ENCODE results near the gene RGS6. TPM values are rescaled to one million over a fixed set of nuclear protein-coding genes. Genes with fewer than 3 reads are reported as not detected.

RGS6 gene
- total RNA-seq, 1 donor from 2014 or later: 1.6 TPM

DNA sequence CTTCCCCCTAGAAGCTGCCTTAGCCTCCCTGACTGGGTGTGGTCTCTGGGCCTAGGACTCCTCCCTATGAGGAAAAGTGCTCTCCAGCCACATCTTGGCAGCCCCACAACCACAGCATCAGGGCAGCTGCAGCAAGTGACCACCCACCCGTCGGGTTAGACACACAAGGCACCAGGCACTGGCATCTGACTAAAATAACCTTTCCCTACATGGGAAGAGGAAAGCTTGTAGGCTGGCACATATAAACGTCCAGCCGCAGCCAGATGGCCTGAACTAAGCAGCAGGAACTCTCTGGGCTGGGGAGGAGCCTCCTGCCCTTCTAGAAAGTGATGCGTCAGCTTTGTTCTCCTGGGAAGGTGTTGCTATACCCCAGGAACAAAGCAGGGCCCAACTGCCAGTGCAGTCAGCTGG is 632.9 kb downstream of the RGS6 start:
- TF ChIP-seq, protein P1, sequence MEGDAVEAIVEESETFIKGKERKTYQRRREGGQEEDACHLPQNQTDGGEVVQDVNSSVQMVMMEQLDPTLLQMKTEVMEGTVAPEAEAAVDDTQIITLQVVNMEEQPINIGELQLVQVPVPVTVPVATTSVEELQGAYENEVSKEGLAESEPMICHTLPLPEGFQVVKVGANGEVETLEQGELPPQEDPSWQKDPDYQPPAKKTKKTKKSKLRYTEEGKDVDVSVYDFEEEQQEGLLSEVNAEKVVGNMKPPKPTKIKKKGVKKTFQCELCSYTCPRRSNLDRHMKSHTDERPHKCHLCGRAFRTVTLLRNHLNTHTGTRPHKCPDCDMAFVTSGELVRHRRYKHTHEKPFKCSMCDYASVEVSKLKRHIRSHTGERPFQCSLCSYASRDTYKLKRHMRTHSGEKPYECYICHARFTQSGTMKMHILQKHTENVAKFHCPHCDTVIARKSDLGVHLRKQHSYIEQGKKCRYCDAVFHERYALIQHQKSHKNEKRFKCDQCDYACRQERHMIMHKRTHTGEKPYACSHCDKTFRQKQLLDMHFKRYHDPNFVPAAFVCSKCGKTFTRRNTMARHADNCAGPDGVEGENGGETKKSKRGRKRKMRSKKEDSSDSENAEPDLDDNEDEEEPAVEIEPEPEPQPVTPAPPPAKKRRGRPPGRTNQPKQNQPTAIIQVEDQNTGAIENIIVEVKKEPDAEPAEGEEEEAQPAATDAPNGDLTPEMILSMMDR (conservative IDR thresholded peaks at IDR 0.05): no peak
- Mint-ChIP-seq H3K4me3 (no peak overlapping the region), H3K4me1 (ENCODE audit: unreplicated experiment) (peaks cover 9% of the 10 kb centered on the region), H3K9me3 (no peaks in the 10 kb centered on the region), H3K36me3 (no peaks in the 10 kb centered on the region), H3K27ac (no peak overlapping the region), H3K27me3 (no peaks in the 10 kb centered on the region)
- no peak for DNase-seq (ENCODE audit: extremely low spot score, unreplicated experiment)

DNA sequence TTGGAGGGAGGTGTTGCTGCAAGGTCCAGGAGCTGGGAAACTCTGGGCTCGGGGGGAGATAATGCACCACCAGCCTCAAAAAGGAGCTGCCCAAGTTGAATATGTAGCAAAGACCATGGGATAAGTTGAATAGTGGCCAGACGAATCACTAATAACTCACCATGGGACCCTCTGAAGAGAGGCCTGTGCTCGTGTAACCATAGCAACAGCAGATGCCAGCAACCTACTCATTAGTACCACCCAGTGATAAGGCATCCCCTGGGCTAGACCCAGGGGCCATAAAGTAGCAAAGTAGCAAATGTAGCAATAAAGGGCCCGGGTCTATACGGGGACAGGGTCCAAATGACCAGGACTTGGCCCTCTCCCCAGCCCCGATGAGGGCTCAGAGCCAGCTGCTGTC is 633.7 kb downstream of the RGS6 start:
- Mint-ChIP-seq H3K4me1 (ENCODE audit: unreplicated experiment) (peaks cover 4% of the 10 kb centered on the region), H3K9me3 (no peaks in the 10 kb centered on the region)
- DNase-seq (ENCODE audit: extremely low spot score, unreplicated experiment): no peak

DNA sequence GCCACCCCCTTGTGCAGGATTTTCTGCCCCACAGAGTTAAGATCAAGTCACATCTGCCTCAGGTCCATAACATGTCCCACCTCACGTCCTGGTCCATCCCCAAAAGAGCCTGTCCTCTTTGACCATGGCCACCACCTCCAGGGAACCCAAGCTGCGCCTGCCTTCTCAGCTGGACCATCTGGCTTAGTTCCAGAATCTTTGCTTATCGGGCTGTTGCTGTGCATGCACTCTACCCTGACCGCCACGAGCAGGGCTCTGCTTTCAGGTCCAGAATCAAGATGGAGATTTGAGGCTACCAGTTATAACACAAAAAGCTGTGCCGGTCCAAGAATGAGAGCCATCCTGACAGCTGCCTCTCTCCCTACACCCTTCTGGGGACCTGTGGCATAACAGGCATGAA is 635.0 kb downstream of the RGS6 start:
- DNase-seq (ENCODE audit: extremely low spot score, unreplicated experiment): no peak
- TF ChIP-seq, protein P1 (conservative IDR thresholded peaks at IDR 0.05): no peak
- Mint-ChIP-seq H3K36me3 (no peaks in the 10 kb centered on the region), H3K9me3 (no peaks in the 10 kb centered on the region), H3K4me1 (ENCODE audit: unreplicated experiment) (no peaks in the 10 kb centered on the region), H3K27ac (no peak overlapping the region), H3K4me3 (no peak overlapping the region), H3K27me3 (peaks cover 3% of the 10 kb centered on the region)

More for the DNA sequence above, 633.7 kb downstream of the RGS6 start:
- Mint-ChIP-seq H3K27ac (no peak overlapping the region), H3K4me3 (no peak overlapping the region), H3K27me3 (no peaks in the 10 kb centered on the region), H3K36me3 (no peaks in the 10 kb centered on the region)
- TF ChIP-seq, protein P1 (conservative IDR thresholded peaks at IDR 0.05): no peak

DNA sequence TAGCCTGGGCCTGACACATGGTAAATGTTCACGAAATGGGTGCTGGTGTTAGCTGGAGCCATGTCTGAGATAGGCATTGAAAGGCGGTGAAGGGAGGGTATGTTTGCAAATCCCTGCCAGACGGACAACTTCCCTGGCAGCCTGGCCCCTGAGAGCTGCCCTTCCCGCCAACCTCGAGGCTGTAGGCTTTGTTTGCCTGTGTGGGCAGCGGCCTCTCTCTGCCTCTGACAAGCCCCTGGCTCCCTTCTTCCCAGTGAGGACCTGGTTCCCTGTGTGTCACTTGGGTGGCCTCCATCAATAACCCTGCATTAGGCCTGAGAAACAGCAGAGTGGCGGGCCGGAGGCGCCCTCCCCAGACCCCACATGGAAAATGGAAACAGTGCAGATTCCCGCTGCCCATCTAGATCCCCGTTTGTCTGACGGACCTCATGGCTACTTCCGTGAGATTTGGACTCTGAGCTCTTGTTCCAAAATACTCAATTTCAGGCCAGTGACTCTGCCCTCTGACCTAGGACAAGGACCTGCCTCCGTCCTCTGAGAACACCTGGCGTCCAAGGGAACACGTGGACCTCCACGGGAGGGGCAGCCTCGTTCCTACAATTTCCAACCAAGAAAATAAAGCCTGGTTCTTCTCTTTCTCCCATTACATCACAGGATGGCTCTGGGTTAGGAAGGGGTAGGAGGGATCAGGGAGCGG is 636.2 kb downstream of the RGS6 start:
- Mint-ChIP-seq H3K27ac (no peak overlapping the region), H3K36me3 (no peaks in the 10 kb centered on the region), H3K27me3 (peaks cover 8% of the 10 kb centered on the region), H3K9me3 (no peaks in the 10 kb centered on the region), H3K4me1 (ENCODE audit: unreplicated experiment) (no peaks in the 10 kb centered on the region), H3K4me3 (no peak overlapping the region)
- no peak for DNase-seq (ENCODE audit: extremely low spot score, unreplicated experiment)
- TF ChIP-seq, protein P1 (conservative IDR thresholded peaks at IDR 0.05): no peak

DNA sequence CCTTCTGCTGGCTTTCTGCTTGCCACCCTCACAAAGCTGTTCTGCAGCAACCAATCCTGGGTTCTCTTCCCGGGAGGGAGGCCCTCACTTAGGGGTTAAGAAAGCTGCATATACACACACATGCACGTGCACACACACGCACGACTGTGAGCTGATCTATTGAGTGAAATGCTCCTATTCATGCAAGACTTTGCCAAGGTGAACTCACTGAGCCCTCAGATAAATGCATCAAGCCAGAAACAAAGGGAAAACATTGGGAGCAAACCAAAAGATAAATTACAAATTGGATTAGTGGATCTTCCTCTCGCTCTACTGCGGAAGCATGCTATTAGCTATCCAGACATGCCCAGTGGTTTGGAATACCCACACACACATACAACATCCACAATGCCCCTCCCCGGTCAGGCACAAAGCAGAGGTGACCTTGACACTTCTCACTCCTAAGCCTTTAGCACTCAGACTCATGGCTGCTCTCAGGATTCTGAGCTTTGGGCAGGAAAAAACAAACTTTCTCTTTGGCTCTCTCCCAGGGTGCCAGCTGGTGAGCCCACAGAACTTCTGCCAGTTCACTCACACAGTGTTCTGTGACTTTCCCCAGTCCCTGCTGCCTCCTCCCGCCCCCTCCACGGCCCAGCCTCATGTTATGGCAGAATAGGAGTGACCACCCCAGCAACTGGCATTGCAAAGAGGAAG is 641.6 kb downstream of the RGS6 start:
- no peak for DNase-seq (ENCODE audit: extremely low spot score, unreplicated experiment)
- Mint-ChIP-seq H3K4me3 (no peak overlapping the region), H3K4me1 (ENCODE audit: unreplicated experiment) (no peaks in the 10 kb centered on the region), H3K27ac (no peak overlapping the region), H3K36me3 (no peaks in the 10 kb centered on the region), H3K9me3 (no peaks in the 10 kb centered on the region), H3K27me3 (peaks cover 34% of the 10 kb centered on the region)
- TF ChIP-seq, protein P1 (conservative IDR thresholded peaks at IDR 0.05): no peak
